GM18498 (cell line): Measurements from ENCODE around the gene IL17F.

ENCODE experiments used
- ATAC-seq: cut with Tn5 transposase; IDR thresholded peaks from one replicate; pipeline ENCODE4 v1.9.1; 2021; ENCODE audit warnings: mild to moderate bottlenecking, moderate library complexity; ENCODE audit not compliant: unreplicated experiment

IL17F gene

DNA sequence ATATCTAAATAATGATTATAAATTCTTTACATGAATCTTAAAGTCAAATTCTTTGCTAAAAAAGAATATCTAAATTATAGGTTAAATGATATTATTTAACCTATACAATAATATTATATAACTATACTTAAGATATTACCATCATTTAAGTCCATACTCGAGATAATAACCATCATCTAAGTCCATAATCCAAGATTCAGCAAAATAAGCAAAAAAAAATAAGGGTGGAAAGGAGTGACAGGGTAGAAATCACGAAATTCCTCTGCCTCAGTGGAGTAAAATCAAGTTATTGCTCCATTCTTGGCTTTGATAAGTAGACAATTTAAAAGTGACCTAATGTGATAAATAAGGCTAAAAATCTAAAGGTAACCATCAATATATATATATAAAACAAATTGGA, 48.4 kb downstream of the IL17F start:
- ATAC-seq = no peak

DNA sequence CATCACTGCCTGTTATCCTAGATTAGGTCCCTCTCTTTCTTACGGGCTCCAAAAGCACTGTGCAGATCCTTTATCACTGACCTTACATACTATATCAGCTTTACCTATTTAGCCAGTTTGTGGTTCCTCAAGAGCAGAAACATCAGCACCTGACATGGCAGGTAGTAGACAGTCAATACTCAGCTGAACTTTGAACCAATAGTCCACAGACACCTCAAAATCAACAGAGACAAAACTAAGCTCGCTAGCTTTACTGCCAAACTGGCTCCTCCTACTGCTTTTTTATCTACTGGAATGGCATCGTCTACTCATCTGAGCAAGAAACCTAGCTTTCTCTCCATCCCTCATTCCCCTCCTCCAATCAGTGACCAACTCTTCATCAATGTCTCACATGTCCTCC, 52.5 kb downstream of the IL17F start:
- ATAC-seq = no peak

DNA sequence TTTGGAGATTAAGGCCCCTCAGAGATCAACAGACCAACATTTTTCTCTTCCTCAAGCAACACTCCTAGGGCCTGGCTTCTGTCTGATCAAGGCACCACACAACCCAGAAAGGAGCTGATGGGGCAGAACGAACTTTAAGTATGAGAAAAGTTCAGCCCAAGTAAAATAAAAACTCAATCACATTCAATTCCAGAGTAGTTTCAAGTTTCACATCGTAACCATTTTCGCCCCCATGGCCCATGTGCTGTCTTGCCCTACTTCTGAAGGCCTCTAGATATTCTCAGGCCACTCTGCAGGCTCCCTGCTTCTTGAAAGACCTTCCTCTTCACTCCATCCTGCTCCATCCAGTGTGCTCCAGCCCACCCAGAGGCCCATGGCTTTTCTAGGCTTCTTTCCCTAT, 53.9 kb downstream of the IL17F start:
- ATAC-seq = no peak

DNA sequence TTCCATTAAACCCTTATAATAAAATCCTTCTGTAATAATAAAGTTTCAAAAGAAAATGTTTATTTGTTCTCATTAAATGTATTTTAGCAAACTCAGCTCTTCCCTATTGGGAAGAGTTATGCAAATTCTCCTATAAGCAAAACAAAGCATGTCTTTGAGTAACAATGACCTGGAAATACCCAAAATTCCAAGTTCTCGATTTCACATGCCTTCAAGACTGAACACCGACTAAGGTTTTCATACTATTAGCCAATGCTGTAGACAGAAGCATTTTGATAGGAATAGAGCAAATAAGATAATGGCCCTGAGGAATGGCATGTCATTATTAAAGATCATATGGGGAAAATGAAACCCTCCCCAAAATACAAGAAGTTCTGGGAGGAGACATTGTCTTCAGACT, 54.3 kb downstream of the IL17F start:
- ATAC-seq = no peak

DNA sequence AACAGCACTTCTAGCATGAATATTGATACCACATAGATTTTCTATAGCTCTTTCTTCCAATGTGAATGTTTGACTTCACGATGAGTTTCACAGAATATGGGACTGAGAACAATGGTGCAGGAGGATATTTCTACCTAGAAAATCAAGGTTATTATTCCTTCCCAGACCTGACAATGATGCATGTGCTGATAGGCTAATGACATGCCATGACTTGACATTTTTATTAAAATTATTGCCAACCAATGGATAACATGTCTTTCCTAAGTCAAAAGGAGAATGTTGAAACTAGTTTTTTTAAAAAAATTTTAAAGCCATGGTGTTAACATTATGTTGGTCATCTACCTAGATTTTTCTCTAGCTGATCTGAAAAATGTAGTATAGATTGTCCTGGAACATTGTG, 57.2 kb downstream of the IL17F start:
- no peak for ATAC-seq
